K562 (cell line): ENCODE results near the gene GLMP.

Experiments
- CEBPB ChIP-seq: fragments of 450-650 bp; IDR thresholded peaks from 2 replicates; pipeline ENCODE4 v1.6.1; 2016; ENCODE audit warnings: missing genetic modification characterization, missing compliant biosample characterization
- GABPB1 ChIP-seq: sonication (generic); formaldehyde crosslinking; IDR thresholded peaks from 2 replicates; pipeline ENCODE4 v1.8.0; 2022; ENCODE audit warnings: mild to moderate bottlenecking, missing genetic modification reagents
- GTF2F1 ChIP-seq: IDR thresholded peaks from 2 replicates; pipeline ENCODE4 v1.6.1; 2011; ENCODE audit warnings: low read depth, low read length, improper control_type of control experiment
- IFI16 ChIP-seq: fragments of 250-450 bp; sonication (Bioruptor Pico); IDR thresholded peaks from 2 replicates; pipeline ENCODE4 v2.1.2; 2022; ENCODE audit warnings: mild to moderate bottlenecking, inconsistent platforms
- KDM1A ChIP-seq, 2 experiments: fragments of 450-650 bp; IDR thresholded peaks; 2 replicates each; pipeline ENCODE4 v1.6.1; 2016; ENCODE audit warnings: mild to moderate bottlenecking in 2 of 2
- MEIS2 ChIP-seq: fragments of 450-650 bp; IDR thresholded peaks from 2 replicates; pipeline ENCODE4 v1.6.1; 2014; ENCODE audit warnings: mild to moderate bottlenecking; ENCODE audit not compliant: partially characterized antibody
- NFIC ChIP-seq: fragments of 450-650 bp; IDR thresholded peaks from 2 replicates; pipeline ENCODE4 v1.6.1; 2017; ENCODE audit warnings: mild to moderate bottlenecking, inconsistent platforms
- POLR2A ChIP-seq: fragments of 450-650 bp; conservative IDR thresholded peaks from 2 replicates; pipeline ENCODE4 v1.6.1; 2016
- RBBP5 ChIP-seq: fragments of 200-600 bp; sonication (generic); IDR thresholded peaks from 2 replicates; pipeline ENCODE4 v1.6.1; 2012; ENCODE audit warnings: borderline replicate concordance, mild to moderate bottlenecking, low read length, control low read depth, inconsistent platforms; ENCODE audit not compliant: insufficient read depth, poor library complexity, severe bottlenecking
- ZBTB7A ChIP-seq: IDR thresholded peaks from 2 replicates; pipeline ENCODE4 v1.6.1; 2011; ENCODE audit warnings: low read depth, mild to moderate bottlenecking, low read length, moderate library complexity, borderline replicate concordance; ENCODE audit not compliant: control insufficient read depth
- ZNF398 ChIP-seq: fragments of 250-450 bp; sonication (Bioruptor Pico); IDR thresholded peaks from 2 replicates; pipeline ENCODE4 v1.8.0; 2021; ENCODE audit warnings: moderate library complexity, mild to moderate bottlenecking, inconsistent platforms
- ZNF551 ChIP-seq: fragments of 250-450 bp; sonication (Bioruptor Pico); IDR thresholded peaks from 2 replicates; pipeline ENCODE4 v1.5.0; 2021; ENCODE audit warnings: mild to moderate bottlenecking, moderate library complexity
- TF ChIP-seq, protein P1 (sequence below), 3 experiments: IDR thresholded peaks in 2 of 3; conservative IDR thresholded peaks in 1 of 3; 2 replicates each; pipeline ENCODE4 v1.5.1; 2011 to 2012; ENCODE audit warnings: low read length in 3 of 3, mild to moderate bottlenecking in 3 of 3, control low read depth in 2 of 3, improper control_type of control experiment in 1 of 3, inconsistent platforms in 1 of 3, low read depth in 1 of 3, mixed read lengths in 1 of 3, moderate library complexity in 1 of 3; ENCODE audit not compliant: insufficient read depth in 2 of 3
- TF ChIP-seq, protein P2 (sequence below): fragments of 450-650 bp; conservative IDR thresholded peaks from 2 replicates; pipeline ENCODE4 v1.6.1; 2016; ENCODE audit warnings: missing genetic modification characterization, low read depth, mild to moderate bottlenecking, control low read depth, missing compliant biosample characterization

GRCh38 chr1:156279837-156280236, 15.6 kb downstream of the GLMP start:
- no peak for TF ChIP-seq GTF2F1
- no peak for TF ChIP-seq ZNF551 (CRISPR knock-in tag)
- TF ChIP-seq RBBP5: no peak
- no peak for TF ChIP-seq NFIC
- TF ChIP-seq MEIS2: no peak
- no peak for TF ChIP-seq KDM1A (IDR thresholded peaks at IDR 0.05)
- TF ChIP-seq, protein P1, sequence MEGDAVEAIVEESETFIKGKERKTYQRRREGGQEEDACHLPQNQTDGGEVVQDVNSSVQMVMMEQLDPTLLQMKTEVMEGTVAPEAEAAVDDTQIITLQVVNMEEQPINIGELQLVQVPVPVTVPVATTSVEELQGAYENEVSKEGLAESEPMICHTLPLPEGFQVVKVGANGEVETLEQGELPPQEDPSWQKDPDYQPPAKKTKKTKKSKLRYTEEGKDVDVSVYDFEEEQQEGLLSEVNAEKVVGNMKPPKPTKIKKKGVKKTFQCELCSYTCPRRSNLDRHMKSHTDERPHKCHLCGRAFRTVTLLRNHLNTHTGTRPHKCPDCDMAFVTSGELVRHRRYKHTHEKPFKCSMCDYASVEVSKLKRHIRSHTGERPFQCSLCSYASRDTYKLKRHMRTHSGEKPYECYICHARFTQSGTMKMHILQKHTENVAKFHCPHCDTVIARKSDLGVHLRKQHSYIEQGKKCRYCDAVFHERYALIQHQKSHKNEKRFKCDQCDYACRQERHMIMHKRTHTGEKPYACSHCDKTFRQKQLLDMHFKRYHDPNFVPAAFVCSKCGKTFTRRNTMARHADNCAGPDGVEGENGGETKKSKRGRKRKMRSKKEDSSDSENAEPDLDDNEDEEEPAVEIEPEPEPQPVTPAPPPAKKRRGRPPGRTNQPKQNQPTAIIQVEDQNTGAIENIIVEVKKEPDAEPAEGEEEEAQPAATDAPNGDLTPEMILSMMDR (IDR thresholded peaks at IDR 0.05 in 2 of 3, conservative IDR thresholded peaks at IDR 0.05 in 1 of 3; ENCODE audit: insufficient read depth in 2 of 3, low read depth in 1 of 3, low read length in 3 of 3): no peak
- TF ChIP-seq CEBPB (tag): no peak
- TF ChIP-seq POLR2A: no peak
- no peak for TF ChIP-seq GABPB1 (CRISPR knock-in tag)
- TF ChIP-seq ZBTB7A: no peak
- no peak for TF ChIP-seq ZNF398 (CRISPR knock-in tag)
- TF ChIP-seq, protein P2, sequence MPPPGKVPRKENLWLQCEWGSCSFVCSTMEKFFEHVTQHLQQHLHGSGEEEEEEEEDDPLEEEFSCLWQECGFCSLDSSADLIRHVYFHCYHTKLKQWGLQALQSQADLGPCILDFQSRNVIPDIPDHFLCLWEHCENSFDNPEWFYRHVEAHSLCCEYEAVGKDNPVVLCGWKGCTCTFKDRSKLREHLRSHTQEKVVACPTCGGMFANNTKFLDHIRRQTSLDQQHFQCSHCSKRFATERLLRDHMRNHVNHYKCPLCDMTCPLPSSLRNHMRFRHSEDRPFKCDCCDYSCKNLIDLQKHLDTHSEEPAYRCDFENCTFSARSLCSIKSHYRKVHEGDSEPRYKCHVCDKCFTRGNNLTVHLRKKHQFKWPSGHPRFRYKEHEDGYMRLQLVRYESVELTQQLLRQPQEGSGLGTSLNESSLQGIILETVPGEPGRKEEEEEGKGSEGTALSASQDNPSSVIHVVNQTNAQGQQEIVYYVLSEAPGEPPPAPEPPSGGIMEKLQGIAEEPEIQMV (tag): no peak
- no peak for TF ChIP-seq IFI16 (CRISPR knock-in tag)
